Measurements from ENCODE around the gene PCSK1.
"Not testable (repeated sequence)": the region's sequence is repeated elsewhere in the genome, so short reads cannot be mapped to it uniquely, and the experiment has no call there.

The PCSK1 gene

DNA sequence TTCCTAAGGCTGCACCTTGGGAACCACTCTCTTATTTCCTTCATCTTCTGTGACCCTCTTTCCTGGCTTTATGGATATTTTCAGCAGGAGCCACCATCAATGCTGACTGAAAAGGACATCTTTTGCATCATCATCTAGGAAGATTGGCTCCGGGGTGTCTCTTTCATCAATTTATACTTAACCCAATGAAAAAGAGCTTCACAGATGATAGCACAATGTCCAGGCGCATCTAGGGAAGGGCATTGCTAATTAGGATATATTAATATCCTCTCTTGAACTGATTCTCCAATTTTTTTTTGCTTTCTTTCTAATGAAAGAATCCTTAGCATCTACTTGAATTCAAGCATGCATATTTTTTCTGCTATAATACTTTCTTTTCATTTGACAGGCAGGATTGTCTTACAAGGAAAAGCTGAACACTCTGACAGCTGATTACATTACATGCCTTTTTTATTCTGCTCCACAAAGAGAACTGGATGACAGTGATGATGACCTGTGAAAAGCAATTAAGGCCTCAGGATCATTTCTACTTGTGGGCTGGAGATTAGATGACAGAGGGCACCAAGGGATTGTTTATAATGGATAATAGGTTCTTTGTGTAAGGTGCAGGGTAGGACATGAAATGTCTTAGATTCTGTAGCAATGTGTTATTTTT lies 60.2 kb downstream of the PCSK1 start:
- DNase-seq (ENCODE audit: low read depth), result no peak

- no peak for DNase-seq (ENCODE audit: low read depth)
These were observed 62.1 kb downstream of the PCSK1 start for GRCh38 chr5:96370976-96371375.

DNA sequence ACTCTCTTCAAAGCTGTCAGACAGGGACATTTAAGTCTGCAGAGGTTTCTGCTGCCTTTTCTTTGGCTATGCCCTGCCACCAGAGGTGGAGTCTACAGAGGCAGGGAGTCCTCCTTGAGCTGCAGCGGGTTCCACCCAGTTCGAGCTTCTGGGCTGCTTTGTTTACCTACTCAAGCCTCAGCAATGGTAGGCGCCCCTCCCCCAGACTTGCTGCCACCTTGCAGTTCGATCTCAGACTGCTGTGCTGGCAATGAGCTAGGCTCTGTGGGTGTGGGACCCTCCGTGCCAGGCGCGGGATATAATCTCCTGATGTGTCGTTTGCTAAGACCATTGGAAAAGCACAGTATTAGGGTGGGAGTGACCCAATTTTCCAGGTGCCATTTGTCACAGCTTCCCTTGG lies 65.7 kb downstream of the PCSK1 start:
- DNase-seq (ENCODE audit: low read depth), result not testable (repeated sequence)

DNA sequence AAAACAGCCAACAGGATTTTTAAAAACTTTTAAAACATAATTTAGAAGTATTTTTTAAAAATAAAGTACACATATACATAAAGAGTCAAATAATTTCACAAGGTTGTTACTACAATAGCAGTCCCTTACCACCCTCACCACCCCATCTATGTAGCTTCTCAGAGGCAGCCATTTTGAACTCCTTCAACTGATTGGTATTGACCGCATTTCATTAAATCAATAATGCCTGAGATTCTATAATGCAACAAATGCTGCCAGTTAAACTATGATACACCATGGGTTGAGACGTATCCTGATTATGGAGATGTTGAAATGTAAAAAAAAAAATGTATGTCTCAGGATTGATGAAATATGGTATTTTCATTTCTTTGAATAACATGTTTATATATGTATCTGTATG lies 78.8 kb downstream of the PCSK1 start:
- DNase-seq (ENCODE audit: low read depth), result no peak

DNA sequence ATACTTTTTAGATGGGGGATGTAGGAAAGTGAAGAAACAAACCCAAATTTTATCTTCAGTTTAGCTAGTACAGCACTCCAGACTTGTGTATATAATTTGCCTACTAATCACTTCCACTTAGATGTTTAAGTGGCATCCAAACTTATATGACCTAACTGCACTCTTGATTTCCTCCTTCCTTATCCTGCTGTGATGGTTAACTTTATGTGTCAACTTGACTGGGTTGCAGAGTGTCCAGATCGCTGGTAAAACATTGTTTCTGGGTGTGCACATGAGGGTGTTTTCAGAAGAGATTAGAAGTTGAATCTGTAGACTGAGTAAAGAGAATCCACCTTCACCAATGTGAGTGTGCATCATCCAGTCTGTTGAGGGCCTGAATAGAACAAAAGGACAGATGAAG lies 79.8 kb downstream of the PCSK1 start:
- DNase-seq (ENCODE audit: low read depth), result no peak

GRCh38 chr5:96350678-96351077 lies 82.4 kb downstream of the PCSK1 start:
- DNase-seq (ENCODE audit: low read depth), result no peak

- DNase-seq (ENCODE audit: low read depth), result no peak
These were observed 84.5 kb downstream of the PCSK1 start for GRCh38 chr5:96348536-96348935.

DNA sequence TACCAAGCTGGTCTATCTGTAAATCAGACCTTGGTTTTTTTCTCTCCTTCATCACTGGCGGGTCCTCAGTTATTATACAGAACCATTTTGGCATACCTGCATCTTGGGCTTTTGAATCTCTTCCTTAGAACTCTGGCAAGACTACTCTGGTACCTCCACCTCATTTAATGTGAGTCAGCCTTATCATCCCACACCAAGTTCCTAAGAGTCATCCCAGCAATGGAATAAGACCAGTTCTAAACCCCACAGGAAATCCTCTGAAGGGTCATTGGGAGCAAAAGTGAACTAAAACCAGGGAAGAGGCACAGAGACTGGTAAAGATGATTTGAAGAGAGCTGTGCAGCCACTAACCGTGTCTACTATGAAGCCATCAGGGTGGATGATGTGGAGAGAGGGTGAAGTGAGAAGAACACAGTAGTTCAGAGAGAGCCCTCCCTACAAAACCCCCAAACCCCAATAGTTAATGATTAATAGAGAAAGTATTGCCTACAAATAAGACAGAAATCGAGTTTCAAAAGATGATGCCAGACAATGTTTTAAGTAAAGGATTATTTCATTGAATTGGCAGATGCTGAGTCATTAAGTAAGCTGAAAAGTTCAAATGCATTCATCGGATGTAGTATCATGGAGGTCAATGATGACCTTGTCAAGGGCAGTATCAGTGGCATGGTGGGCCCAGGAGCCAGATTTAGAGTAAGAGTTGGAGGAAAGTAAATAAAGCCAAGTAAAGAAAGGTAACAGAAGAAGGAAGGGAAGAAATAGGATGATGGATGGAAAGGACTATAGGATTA lies 85.4 kb downstream of the PCSK1 start:
- DNase-seq (ENCODE audit: low read depth), result no peak

DNA sequence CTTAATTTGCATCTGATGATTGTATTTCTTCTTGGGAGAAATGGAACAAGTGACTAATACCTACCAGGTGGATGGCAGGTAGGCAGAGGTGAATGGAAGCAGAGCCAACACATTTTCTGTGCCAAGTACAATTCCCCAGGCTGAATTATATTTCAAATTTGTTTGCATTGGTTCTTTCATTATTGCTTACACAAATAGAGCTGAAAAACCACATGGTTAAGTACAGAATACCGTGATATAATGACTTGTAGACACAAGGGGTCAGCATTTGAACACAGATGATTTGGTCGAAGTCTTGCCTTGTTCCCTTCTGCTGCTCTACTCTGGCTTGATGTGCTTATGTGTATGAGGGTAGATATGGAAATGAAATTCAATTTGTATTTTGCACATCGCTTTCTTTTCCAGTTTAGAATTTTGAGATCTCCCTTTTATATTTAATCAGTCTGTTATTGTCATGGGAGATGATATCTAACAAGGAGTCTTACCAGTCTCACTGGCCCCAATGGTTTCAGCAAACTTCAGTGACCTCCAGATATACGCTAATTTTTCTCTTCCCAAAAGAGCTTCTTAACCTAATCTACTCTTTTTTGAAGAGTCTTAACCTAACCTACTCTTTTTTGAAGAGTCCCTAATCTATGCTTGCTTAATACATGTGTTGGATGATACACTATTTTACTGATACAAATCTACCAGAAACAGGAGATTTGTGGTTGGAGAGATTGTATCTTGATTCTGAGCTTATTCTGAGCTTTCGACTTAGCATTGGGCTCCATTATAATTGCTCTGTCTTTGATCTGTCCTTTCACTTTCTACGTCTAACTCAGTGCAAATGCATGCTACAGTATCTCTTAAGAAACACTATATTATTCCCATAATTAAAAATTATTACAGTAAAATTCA lies 88.1 kb downstream of the PCSK1 start:
- DNase-seq (ENCODE audit: low read depth), result no peak

DNA sequence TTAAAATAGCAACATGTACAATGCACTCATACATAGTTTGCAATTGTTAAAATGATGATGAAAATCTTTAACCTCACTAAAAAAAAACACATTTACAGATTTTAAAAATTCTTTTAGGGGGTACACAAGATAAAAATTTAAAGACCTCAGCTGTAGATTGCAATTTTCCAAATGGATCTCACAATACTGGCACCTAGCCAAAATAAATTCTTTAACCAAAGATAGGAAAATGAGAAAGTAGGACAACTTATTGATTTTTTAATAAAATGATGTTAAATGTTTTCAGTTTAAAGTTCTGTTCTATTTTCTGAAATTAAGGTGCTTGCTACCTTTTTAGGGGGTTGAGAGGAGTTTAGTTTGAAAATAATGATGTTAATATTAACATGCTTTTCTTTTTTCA lies 90.0 kb downstream of the PCSK1 start:
- DNase-seq (ENCODE audit: low read depth), result no peak

DNA sequence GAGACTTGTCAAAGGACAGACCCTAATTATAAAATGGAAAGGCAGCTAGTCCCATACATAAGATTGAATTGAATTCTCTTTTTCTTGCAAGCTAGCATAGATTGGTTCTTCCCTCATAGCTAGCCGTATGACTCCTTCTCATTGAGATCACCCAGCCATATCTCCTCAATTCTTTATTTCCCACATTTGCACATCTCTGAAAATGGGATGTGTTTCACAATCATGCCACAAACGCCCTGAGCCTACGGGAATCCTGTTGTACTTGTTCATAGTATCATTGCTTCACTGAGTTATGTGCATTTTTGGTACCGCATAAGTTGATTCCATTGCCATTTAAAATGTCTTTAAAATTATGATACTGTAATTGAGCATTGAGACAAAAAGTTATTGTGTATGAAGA lies 90.5 kb downstream of the PCSK1 start:
- DNase-seq (ENCODE audit: low read depth), result no peak
